ENCODE measurements around the gene SLC15A3.

DNA sequence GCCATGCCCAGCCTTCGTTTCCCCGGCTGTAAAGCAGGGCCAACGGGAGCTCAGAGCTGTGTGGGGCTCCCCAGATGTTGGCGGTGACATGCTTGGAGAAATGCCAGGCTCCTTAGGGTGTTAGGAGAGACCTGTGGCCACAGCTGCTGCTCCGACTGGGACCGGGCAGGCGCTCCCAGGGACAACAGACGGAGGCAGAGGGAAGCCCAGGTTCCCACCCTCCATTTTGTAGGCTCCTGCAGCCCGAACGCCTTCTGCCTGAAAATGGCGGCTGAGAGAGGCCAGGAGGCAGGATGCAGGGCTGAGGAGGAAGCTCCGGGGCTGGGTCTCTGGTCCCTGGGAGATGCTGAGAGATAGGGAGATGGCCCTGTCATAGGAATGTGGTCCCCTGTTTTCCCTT is 29.5 kb upstream of the SLC15A3 start:
- TF ChIP-seq, protein P1, sequence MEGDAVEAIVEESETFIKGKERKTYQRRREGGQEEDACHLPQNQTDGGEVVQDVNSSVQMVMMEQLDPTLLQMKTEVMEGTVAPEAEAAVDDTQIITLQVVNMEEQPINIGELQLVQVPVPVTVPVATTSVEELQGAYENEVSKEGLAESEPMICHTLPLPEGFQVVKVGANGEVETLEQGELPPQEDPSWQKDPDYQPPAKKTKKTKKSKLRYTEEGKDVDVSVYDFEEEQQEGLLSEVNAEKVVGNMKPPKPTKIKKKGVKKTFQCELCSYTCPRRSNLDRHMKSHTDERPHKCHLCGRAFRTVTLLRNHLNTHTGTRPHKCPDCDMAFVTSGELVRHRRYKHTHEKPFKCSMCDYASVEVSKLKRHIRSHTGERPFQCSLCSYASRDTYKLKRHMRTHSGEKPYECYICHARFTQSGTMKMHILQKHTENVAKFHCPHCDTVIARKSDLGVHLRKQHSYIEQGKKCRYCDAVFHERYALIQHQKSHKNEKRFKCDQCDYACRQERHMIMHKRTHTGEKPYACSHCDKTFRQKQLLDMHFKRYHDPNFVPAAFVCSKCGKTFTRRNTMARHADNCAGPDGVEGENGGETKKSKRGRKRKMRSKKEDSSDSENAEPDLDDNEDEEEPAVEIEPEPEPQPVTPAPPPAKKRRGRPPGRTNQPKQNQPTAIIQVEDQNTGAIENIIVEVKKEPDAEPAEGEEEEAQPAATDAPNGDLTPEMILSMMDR (conservative IDR thresholded peaks at IDR 0.05 in 1 of 2, IDR thresholded peaks at IDR 0.05 in 1 of 2; ENCODE audit: low read depth in 1 of 2, low read length in 2 of 2): no peak
- TF ChIP-seq EZH2 (IDR thresholded peaks at IDR 0.05; ENCODE audit: low read length, missing control alignments): no peak
